Amniotic stem cell (primary cell): ENCODE measurements around the gene ZNF354B.

Experiments used
- DNase-seq: peaks from one replicate; lab custom pipeline; 2025; lab: John Stamatoyannopoulos, UW

ZNF354B gene

DNA sequence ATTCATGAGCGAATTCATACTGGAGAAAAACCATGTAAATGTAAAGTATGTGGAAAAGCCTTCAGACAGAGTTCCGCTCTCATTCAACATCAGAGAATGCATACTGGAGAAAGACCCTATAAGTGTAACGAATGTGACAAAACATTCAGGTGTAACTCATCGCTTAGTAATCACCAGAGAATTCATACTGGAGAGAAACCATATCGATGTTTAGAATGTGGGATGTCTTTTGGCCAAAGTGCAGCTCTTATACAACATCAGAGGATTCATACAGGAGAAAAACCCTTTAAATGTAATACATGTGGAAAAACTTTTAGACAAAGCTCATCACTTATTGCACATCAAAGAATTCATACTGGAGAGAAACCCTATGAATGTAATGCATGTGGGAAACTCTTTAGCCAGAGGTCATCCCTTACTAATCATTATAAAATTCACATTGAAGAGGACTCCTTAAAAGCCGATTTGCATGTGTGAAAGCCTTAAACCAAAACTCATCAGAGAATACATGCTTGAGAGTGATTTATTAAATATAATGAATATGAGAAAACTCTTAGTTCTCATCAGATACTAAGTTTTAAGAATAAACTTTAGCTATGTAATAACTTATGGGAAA lies 24.2 kb downstream of the ZNF354B start:
- no peak for DNase-seq

DNA sequence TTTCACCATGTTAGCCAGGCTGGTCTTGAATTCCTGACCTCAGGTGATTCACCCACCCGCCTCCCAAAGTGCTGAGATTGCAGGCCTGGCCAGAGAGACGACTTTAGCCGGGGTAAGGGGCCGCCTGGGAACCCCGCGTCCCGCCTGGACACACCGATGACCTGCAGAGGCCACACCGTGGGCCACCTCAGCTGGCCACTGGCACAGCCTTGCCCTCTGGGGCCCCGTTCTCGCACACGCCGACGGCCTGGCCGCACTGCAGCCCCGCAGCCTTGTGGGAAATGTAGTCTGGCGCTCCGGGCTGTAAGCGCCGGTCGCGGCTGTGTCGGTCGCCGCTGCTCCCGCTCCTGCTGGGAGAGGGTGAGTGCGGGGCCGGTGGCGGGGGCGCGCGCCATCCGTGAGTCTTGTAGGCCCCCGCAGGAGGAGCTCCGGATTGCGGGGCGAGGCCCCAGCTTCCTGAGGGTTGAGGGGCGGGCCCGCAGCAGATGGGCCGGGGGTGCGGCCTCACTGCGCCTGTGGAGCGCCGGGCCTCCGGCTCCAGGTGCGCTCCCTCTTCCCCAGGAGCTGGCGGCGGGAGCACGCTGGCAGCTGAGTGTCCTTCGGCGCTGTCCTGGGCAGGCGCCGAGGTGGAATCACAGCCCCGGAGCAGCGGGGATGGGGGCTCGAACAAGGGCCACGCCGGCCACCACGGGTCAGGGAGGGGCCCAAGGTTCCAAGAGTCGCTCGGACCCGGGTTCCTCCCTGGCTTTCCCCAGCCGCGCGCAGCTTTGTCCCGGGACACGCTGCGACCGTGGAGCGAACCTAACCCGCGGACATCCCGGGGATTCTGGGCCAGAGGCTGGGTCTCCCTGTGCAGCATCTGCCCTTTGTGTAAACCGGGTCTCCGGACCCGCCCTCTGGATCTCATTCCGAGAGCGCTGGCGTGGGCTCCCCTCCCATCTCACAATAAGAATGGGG lies 36.1 kb downstream of the ZNF354B start, which contains the start of gene ZFP2:
TSS of gene ZFP2 (plus strand) at position 299 of the 957 bp plus-strand sequence. CDS start 35,401 bp downstream, outside the sequence.
- DNase-seq = peak; percentile 6

DNA sequence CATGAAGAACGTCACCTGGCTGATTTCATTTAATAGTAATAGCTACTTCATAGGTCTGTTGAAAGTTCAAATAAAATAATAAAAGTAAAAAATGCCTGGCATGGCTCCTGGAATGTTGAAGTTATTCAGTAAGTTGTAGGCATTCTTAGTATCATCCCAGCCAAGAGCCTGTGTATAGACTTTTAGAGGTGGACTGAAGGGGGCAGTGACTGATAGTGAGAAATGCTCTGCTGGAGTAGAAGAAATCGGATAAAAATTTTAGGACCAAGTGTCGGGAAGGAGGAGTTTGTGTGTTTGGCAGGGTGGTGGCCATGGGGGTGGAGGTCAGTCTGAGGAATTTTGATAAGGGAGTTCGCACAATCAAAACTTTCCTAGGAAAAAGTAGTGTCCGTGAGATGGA lies 39.5 kb downstream of the ZNF354B start:
- no peak for DNase-seq

DNA sequence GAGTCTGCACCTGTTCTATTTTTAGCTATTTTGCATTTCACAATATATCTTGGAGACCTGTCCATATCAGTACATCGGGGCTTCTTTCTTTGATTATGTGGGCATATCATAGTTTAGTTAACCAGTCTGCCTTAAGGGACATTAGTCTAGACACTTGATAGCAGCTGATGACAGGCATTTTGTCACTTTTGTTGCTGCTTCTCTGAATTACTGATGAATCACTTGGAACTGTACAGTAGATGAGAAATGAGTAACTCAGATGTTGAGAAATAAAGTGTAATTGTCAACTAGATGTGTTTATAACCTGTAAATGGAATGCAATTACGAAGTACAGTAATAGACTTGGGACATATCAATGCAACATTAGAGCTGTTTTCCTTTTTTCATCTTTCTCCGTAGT lies 43.1 kb downstream of the ZNF354B start:
- no peak for DNase-seq

DNA sequence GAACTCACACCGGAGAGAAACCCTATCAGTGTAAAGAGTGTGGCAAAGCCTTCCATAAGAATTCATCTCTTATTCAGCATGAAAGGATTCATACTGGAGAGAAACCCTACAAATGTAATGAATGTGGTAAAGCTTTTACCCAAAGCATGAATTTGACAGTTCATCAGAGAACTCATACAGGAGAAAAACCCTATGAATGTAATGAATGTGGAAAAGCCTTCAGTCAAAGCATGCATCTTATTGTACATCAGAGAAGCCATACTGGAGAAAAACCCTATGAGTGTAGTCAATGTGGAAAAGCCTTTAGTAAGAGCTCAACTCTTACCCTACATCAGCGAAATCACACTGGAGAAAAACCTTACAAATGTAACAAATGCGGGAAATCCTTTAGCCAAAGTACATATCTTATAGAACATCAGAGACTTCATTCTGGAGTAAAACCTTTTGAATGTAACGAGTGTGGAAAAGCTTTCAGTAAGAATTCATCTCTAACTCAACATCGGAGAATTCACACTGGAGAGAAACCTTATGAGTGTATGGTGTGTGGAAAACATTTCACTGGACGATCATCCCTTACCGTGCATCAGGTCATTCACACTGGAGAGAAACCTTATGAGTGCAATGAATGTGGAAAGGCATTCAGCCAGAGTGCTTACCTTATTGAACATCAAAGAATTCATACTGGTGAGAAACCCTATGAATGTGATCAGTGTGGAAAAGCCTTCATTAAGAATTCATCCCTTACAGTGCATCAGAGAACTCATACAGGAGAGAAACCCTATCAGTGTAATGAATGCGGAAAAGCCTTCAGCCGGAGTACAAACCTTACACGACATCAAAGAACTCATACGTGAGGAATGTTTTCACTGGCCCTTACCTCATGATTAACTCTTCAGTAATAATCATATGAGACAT lies 72.3 kb downstream of the ZNF354B start:
- no peak for DNase-seq
